ENCODE results near the gene MEIOSIN.
"Not testable (repeated sequence)": the region's sequence is repeated elsewhere in the genome, so short reads cannot be mapped to it uniquely, and the experiment has no call there.

The MEIOSIN gene

DNA sequence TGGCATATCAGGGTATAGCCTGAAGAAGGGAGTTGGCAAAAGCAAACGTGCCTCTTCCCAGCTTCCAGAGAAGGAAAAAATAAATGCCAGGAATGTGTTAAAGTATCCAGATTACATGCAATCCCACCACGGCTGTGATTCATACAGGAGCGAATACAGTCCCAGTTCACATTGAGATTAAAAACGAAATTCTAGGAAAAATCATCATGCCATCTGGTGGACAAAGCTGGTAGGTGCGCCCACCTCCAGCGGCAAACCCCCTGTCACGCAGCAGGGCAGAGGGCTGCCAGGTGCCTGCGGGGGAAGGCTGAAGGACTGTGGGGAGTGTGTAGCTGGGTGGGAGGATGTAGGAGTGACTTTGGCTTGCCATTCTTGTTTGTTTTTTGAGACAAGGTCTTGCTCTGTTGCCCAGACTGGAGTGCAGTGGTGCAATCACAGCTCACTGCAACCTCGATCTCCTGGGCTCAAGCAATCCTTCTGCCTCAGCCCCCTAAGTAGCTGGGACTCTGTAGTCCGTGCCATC is 65.8 kb downstream of the MEIOSIN start:
- H3K4me1 ChIP-seq (ENCODE audit: insufficient read depth, low read length), result no peaks in the 10 kb centered on the region; the same call in 1 of the 2 replicates
- H3K9me3 ChIP-seq (ENCODE audit: insufficient read depth, low read depth, low read length), result no peaks in the 10 kb centered on the region
- no peak overlapping the region for H3K27ac ChIP-seq (ENCODE audit: low read length)
- no peak overlapping the region for H3K4me3 ChIP-seq (ENCODE audit: low read length)
- H3K9ac ChIP-seq (ENCODE audit: low read depth, low read length), result no peak overlapping the region
- H3K36me3 ChIP-seq (ENCODE audit: insufficient read depth, low read depth, low read length), result no peaks in the 10 kb centered on the region
- H3K27me3 ChIP-seq (ENCODE audit: insufficient read depth, low read length), result no peaks in the 10 kb centered on the region

DNA sequence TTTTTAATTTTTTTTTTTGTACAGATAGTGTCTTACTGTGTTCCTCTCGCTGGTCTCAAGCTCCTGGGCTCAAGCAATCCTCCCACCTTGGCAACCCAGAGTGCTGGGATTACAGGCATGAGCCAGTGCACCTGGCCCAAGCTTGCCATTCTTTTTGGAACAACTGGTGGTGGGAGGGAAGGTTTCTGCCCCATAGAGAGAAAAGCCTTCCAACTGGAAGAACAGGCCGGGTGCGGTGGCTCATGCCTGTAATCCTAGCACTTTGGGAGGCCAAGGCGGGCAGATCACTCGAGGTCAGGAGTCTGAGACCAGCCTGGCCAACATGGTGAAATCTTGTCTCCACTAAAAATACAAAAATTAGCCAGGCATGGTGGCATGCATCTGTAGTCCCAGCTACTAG is 66.3 kb downstream of the MEIOSIN start:
- H3K9me3 ChIP-seq (ENCODE audit: insufficient read depth, low read depth, low read length); H3K36me3 ChIP-seq (ENCODE audit: insufficient read depth, low read depth, low read length); H3K27me3 ChIP-seq (ENCODE audit: insufficient read depth, low read length); H3K27ac ChIP-seq (ENCODE audit: low read length); H3K9ac ChIP-seq (ENCODE audit: low read depth, low read length); H3K4me1 ChIP-seq (ENCODE audit: insufficient read depth, low read length); H3K4me3 ChIP-seq (ENCODE audit: low read length): not testable (repeated sequence)

DNA sequence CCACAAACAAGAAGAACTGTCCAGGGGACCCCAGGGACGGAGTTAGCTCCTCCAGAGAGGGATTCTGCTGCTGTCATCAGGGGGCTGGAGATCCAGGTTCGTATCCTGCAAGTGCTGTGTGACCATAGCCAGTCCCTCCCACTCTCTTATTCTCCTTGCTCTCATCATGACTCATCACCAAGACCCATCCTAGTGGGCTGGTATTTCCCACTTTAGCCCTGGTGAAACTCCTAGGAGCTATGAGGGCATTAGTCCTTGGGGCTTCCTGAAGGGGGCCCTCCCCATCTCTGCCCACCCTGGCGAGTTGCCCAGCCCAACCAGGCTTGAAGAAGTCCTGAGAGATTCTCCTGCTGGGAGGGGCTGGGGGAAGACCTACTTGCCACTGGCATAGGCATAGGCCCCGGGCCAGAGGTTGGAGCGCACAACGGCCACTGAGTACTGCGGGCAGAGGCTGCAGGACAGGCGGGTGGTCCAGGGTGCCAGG is 66.9 kb downstream of the MEIOSIN start:
- H3K27ac ChIP-seq (ENCODE audit: low read length), result no peak overlapping the region
- H3K36me3 ChIP-seq (ENCODE audit: insufficient read depth, low read depth, low read length), result no peaks in the 10 kb centered on the region
- no peak overlapping the region for H3K9ac ChIP-seq (ENCODE audit: low read depth, low read length)
- no peaks in the 10 kb centered on the region for H3K27me3 ChIP-seq (ENCODE audit: insufficient read depth, low read length)
- no peaks in the 10 kb centered on the region for H3K9me3 ChIP-seq (ENCODE audit: insufficient read depth, low read depth, low read length)
- no peaks in the 10 kb centered on the region; the same call in 1 of the 2 replicates for H3K4me1 ChIP-seq (ENCODE audit: insufficient read depth, low read length)
- H3K4me3 ChIP-seq (ENCODE audit: low read length), result no peak overlapping the region

DNA sequence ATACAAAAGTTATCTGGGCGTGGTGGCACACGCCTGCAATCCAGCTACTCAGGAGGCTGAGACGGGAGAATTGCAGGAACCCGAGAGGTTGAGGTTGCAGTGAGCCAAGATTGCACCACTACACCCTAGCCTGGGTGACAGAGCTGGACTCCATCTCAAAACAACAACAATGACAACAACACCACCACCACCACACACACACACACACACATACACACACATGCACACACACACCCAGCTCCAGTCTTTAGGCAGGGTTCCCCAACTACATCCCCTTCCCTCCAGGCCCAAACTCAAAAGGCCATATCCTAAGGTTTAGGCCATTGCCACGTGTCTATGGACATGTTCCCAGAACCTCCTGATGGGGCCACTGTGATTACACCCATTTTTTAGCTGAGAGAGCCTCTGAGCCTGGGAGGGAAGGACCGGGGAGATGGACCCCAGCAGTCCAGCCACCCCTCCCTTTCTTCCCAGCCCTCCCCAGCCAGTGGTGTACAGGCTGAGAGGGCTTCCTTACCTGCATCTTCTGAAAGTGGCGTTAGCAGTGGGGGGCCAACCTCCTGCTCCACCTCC is 68.5 kb downstream of the MEIOSIN start:
- Histone ChIP-seq H3K27me3 (ENCODE audit: insufficient read depth, low read length) (peaks cover 6% of the 10 kb centered on the region), H3K4me3 (ENCODE audit: low read length) (no peak overlapping the region), H3K27ac (ENCODE audit: low read length) (no peak overlapping the region), H3K36me3 (ENCODE audit: insufficient read depth, low read depth, low read length) (no peaks in the 10 kb centered on the region), H3K4me1 (ENCODE audit: insufficient read depth, low read length) (no peaks in the 10 kb centered on the region; the same call in 1 of the 2 replicates), H3K9ac (ENCODE audit: low read depth, low read length) (no peak overlapping the region), H3K9me3 (ENCODE audit: insufficient read depth, low read depth, low read length) (no peaks in the 10 kb centered on the region)

DNA sequence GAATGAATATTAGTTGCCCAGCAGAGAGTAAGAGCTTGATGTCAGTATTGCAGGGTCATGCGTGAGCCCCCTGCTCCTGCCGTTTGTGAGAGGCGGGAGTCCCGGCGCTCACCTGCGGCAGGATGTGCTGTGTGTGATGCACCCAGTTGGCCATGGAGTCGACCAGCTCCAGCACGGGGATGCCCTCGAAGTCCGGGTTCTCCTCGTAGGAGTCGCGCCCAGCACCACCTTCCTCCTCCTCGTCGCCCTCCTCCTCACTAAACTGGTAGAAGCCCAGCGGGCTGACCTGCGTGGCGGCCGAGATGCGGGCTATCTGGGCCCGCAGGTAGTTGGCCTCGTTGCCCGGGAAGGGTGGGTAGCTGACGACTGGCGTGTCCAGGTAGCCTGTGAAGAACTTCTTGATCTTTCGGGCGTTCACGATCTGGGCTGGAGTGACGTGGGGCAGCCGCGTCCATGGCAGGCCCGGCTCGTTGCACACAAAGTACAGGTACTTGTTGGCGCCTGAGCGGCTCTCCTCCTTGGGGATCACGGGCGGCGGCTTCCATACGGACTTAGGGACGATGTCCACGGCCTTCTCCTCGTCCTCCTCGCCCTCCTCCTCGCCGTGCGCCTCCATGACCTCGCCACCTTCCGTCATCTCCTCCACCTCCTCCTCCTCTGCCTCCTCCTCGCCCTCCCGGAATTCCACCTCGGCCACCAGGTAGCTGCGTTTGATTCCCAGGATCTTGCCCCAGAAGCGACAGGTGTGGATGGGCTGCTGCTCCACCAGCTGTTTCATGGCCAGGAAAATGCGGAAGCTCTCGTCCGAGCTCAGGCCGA is 71.1 kb downstream of the MEIOSIN start:
- no peaks in the 10 kb centered on the region for H3K9me3 ChIP-seq (ENCODE audit: insufficient read depth, low read depth, low read length)
- peaks cover 6% of the 10 kb centered on the region for H3K27me3 ChIP-seq (ENCODE audit: insufficient read depth, low read length)
- no peak overlapping the region for H3K9ac ChIP-seq (ENCODE audit: low read depth, low read length)
- no peak overlapping the region for H3K27ac ChIP-seq (ENCODE audit: low read length)
- no peaks in the 10 kb centered on the region for H3K36me3 ChIP-seq (ENCODE audit: insufficient read depth, low read depth, low read length)
- no peaks in the 10 kb centered on the region; the same call in 1 of the 2 replicates for H3K4me1 ChIP-seq (ENCODE audit: insufficient read depth, low read length)
- H3K4me3 ChIP-seq (ENCODE audit: low read length), result no peak overlapping the region

DNA sequence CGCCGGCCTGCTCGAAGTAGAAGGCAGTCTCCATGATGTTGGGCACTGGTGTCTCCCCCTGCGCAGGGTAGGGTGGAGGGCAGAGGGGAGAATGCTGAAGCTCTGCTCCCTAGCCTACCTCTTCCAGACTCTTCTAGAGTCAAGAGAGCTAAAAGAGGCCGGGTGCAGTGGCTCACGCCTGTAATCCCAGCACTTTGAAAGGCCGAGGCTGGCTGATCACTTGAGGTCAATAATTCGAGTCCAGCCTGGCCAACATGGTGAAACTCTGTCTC is 71.7 kb downstream of the MEIOSIN start:
- no peaks in the 10 kb centered on the region for H3K9me3 ChIP-seq (ENCODE audit: insufficient read depth, low read depth, low read length)
- H3K4me1 ChIP-seq (ENCODE audit: insufficient read depth, low read length), result no peaks in the 10 kb centered on the region; the same call in 1 of the 2 replicates
- no peak overlapping the region for H3K27ac ChIP-seq (ENCODE audit: low read length)
- H3K27me3 ChIP-seq (ENCODE audit: insufficient read depth, low read length), result peaks cover 6% of the 10 kb centered on the region
- no peak overlapping the region for H3K9ac ChIP-seq (ENCODE audit: low read depth, low read length)
- no peaks in the 10 kb centered on the region for H3K36me3 ChIP-seq (ENCODE audit: insufficient read depth, low read depth, low read length)
- no peak overlapping the region for H3K4me3 ChIP-seq (ENCODE audit: low read length)

DNA sequence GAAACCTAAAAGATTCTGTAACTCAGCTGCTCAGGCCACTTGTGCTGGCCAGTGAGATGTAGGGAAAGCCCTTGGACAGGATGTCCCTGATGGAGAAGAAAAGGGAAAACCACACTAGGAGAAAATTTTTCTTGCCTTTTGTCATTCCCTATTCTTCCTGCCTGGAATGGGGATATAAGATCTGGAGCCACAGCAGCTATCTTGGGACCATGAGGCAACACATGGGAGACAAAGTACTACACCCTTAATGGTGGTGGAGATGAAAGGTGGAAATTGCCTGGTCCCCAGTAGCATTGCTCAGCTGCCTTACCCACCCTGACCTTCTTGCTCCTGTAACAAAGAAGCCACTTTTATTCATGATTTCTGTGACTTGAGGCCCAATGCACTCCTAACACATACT is 72.5 kb downstream of the MEIOSIN start:
- no peak overlapping the region for H3K4me3 ChIP-seq (ENCODE audit: low read length)
- peaks cover 6% of the 10 kb centered on the region for H3K27me3 ChIP-seq (ENCODE audit: insufficient read depth, low read length)
- H3K4me1 ChIP-seq (ENCODE audit: insufficient read depth, low read length), result no peaks in the 10 kb centered on the region; the same call in 1 of the 2 replicates
- H3K9ac ChIP-seq (ENCODE audit: low read depth, low read length), result no peak overlapping the region
- H3K27ac ChIP-seq (ENCODE audit: low read length), result no peak overlapping the region
- no peaks in the 10 kb centered on the region for H3K36me3 ChIP-seq (ENCODE audit: insufficient read depth, low read depth, low read length)
- no peaks in the 10 kb centered on the region for H3K9me3 ChIP-seq (ENCODE audit: insufficient read depth, low read depth, low read length)

DNA sequence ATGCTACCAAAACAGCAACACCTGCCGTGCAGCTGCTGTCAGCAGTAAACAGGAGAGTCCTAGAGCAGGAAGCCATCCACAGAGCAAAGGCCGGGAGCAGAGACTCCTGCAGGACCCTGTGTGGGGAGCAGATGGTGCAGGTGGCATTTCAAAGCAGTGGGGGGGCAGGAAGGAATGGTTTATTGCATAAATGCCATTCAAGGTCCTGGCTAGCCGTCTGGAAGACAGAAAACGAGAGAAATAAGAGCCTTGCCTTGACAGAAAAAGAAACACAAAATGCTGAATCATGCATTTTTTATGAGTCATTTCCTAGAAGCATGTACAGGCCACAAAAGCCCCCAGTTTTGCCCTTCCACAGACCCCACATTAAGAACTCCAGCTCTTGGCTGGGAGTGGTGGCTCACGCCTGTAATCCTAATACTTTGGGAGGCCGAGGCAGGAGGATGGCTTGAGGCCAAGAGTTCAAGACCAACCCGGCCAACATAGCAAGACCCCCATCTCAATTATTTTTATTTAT is 76.5 kb downstream of the MEIOSIN start:
- H3K9ac ChIP-seq (ENCODE audit: low read depth, low read length), result no peak overlapping the region
- no peak overlapping the region for H3K27ac ChIP-seq (ENCODE audit: low read length)
- no peaks in the 10 kb centered on the region for H3K36me3 ChIP-seq (ENCODE audit: insufficient read depth, low read depth, low read length)
- H3K27me3 ChIP-seq (ENCODE audit: insufficient read depth, low read length), result peaks cover 6% of the 10 kb centered on the region
- H3K4me1 ChIP-seq (ENCODE audit: insufficient read depth, low read length), result peaks cover 5% of the 10 kb centered on the region; the same call in 1 of the 2 replicates
- H3K9me3 ChIP-seq (ENCODE audit: insufficient read depth, low read depth, low read length), result no peaks in the 10 kb centered on the region
- no peak overlapping the region for H3K4me3 ChIP-seq (ENCODE audit: low read length)

DNA sequence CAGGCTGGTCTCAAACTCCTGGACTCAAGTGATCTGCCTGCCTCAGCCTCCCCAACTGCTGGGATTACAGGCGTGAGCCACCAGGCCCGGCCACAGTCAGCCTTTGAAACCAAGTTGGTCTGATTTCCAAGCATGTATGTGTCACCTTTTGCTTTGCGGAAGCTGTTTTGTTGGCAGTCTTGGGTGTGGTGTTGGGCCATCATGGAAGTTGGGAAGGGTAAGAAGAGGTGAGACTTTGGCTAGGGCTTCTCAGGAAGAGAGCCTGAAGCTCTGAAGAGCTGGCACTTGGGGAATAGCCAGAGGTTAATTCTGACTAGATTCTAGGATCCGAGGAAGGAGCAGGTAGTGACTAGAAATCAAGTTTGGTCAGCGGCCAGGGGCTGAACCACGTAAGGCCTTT is 79.1 kb downstream of the MEIOSIN start:
- no peak overlapping the region for H3K9ac ChIP-seq (ENCODE audit: low read depth, low read length)
- H3K9me3 ChIP-seq (ENCODE audit: insufficient read depth, low read depth, low read length), result no peaks in the 10 kb centered on the region
- no peak overlapping the region for H3K4me3 ChIP-seq (ENCODE audit: low read length)
- H3K4me1 ChIP-seq (ENCODE audit: insufficient read depth, low read length), result peaks cover 6% of the 10 kb centered on the region; the same call in 1 of the 2 replicates
- no peaks in the 10 kb centered on the region for H3K36me3 ChIP-seq (ENCODE audit: insufficient read depth, low read depth, low read length)
- H3K27ac ChIP-seq (ENCODE audit: low read length), result no peak overlapping the region
- H3K27me3 ChIP-seq (ENCODE audit: insufficient read depth, low read length), result no peaks in the 10 kb centered on the region
